ENCODE results near the gene LTF. TPM values are rescaled to one million over a fixed set of nuclear protein-coding genes. Genes with fewer than 3 reads are reported as not detected.

Gene LTF
- total RNA-seq, 1 donor: 0.72 TPM

GRCh38 chr3:46479021-46479420 is 14.3 kb upstream of the LTF start:
- no peak for DNase-seq (ENCODE audit: insufficient read length, low spot score, missing footprints)
- H3K27ac ChIP-seq (ENCODE audit: low read depth, low read length): no peak overlapping the region
- no peaks in the 10 kb centered on the region for H4K20me1 ChIP-seq (ENCODE audit: insufficient read depth, low read length)
- peaks cover 57% of the 10 kb centered on the region for H3K27me3 ChIP-seq (ENCODE audit: insufficient read depth, low read length)
- TF ChIP-seq, protein P1, sequence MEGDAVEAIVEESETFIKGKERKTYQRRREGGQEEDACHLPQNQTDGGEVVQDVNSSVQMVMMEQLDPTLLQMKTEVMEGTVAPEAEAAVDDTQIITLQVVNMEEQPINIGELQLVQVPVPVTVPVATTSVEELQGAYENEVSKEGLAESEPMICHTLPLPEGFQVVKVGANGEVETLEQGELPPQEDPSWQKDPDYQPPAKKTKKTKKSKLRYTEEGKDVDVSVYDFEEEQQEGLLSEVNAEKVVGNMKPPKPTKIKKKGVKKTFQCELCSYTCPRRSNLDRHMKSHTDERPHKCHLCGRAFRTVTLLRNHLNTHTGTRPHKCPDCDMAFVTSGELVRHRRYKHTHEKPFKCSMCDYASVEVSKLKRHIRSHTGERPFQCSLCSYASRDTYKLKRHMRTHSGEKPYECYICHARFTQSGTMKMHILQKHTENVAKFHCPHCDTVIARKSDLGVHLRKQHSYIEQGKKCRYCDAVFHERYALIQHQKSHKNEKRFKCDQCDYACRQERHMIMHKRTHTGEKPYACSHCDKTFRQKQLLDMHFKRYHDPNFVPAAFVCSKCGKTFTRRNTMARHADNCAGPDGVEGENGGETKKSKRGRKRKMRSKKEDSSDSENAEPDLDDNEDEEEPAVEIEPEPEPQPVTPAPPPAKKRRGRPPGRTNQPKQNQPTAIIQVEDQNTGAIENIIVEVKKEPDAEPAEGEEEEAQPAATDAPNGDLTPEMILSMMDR (IDR thresholded peaks at IDR 0.05; ENCODE audit: extremely low read depth, low read depth, low read length): no peak
- H3K4me1 ChIP-seq (ENCODE audit: insufficient read depth, low read length): peaks cover 7% of the 10 kb centered on the region
- H3K36me3 ChIP-seq (ENCODE audit: insufficient read depth, low read length): no peaks in the 10 kb centered on the region
- peaks cover 2% of the 10 kb centered on the region for H3K9me3 ChIP-seq (ENCODE audit: low read depth, low read length)
- no peak overlapping the region for H2AFZ ChIP-seq (ENCODE audit: low read length)
- no peak overlapping the region for H3K4me2 ChIP-seq (ENCODE audit: insufficient read depth, low read length)
- no peaks in the 10 kb centered on the region for H3K79me2 ChIP-seq (ENCODE audit: insufficient read depth, low read length)
- H3K4me3 ChIP-seq (ENCODE audit: insufficient read depth, low read length): no peak overlapping the region

GRCh38 chr3:46478341-46478740 is 13.6 kb upstream of the LTF start:
- H2AFZ ChIP-seq (ENCODE audit: low read length): no peak overlapping the region
- peaks cover 2% of the 10 kb centered on the region for H3K9me3 ChIP-seq (ENCODE audit: low read depth, low read length)
- no peaks in the 10 kb centered on the region for H3K36me3 ChIP-seq (ENCODE audit: insufficient read depth, low read length)
- H3K27me3 ChIP-seq (ENCODE audit: insufficient read depth, low read length): peaks cover 57% of the 10 kb centered on the region
- no peak for DNase-seq (ENCODE audit: insufficient read length, low spot score, missing footprints)
- H3K27ac ChIP-seq (ENCODE audit: low read depth, low read length): no peak overlapping the region
- H3K4me2 ChIP-seq (ENCODE audit: insufficient read depth, low read length): no peak overlapping the region
- H3K4me3 ChIP-seq (ENCODE audit: insufficient read depth, low read length): no peak overlapping the region
- TF ChIP-seq, protein P1 (IDR thresholded peaks at IDR 0.05; ENCODE audit: extremely low read depth, low read depth, low read length): no peak
- no peaks in the 10 kb centered on the region for H4K20me1 ChIP-seq (ENCODE audit: insufficient read depth, low read length)
- H3K4me1 ChIP-seq (ENCODE audit: insufficient read depth, low read length): peaks cover 6% of the 10 kb centered on the region
- no peaks in the 10 kb centered on the region for H3K79me2 ChIP-seq (ENCODE audit: insufficient read depth, low read length)

DNA sequence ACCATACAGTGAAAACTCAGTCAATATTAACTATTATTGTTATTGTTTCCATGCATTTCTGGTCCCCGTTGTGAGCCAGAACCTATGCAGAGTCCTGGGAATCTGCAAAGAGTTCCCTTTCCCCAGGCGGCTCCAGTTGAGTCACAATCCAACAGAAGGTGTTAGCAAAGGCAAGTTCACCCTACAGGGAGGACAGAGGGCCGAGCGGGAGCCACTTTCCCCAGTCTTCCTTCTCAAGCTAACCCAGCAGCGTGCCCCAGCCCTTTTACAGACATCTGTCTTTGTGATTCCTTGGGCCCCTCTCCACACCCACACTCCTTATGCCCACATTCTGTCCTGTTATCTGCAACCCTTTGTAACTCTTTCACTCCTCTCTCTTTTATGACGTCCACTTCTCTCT is 13.1 kb upstream of the LTF start:
- H3K4me1 ChIP-seq (ENCODE audit: insufficient read depth, low read length): no peaks in the 10 kb centered on the region
- TF ChIP-seq, protein P1 (IDR thresholded peaks at IDR 0.05; ENCODE audit: extremely low read depth, low read depth, low read length): no peak
- H3K4me3 ChIP-seq (ENCODE audit: insufficient read depth, low read length): no peak overlapping the region
- H2AFZ ChIP-seq (ENCODE audit: low read length): no peak overlapping the region
- no peaks in the 10 kb centered on the region for H4K20me1 ChIP-seq (ENCODE audit: insufficient read depth, low read length)
- H3K9me3 ChIP-seq (ENCODE audit: low read depth, low read length): peaks cover 2% of the 10 kb centered on the region
- no peaks in the 10 kb centered on the region for H3K36me3 ChIP-seq (ENCODE audit: insufficient read depth, low read length)
- no peaks in the 10 kb centered on the region for H3K79me2 ChIP-seq (ENCODE audit: insufficient read depth, low read length)
- DNase-seq (ENCODE audit: insufficient read length, low spot score, missing footprints): no peak
- no peak overlapping the region for H3K4me2 ChIP-seq (ENCODE audit: insufficient read depth, low read length)
- peaks cover 63% of the 10 kb centered on the region for H3K27me3 ChIP-seq (ENCODE audit: insufficient read depth, low read length)
- H3K27ac ChIP-seq (ENCODE audit: low read depth, low read length): no peak overlapping the region

DNA sequence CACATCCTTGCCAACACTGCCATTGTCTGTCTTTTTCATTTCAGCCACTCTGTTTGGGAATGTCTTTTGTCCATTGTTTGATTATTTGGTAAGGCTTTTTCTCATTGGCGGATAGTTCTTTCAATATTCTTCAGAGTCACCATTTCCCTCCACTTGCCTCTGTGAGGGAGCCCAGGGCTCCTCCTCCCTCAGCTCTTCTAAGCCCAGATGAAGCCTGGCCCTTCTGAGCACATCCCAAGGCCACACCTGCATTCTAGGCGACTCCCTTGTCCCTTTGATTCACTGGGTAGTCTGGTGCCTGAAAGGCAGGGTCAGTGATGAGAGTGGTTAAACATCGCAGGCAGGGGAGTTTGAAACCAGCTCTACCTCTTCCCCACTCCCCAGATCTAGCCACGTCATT is 12.4 kb upstream of the LTF start:
- Histone ChIP-seq H2AFZ (ENCODE audit: low read length) (no peak overlapping the region), H3K4me2 (ENCODE audit: insufficient read depth, low read length) (no peak overlapping the region), H4K20me1 (ENCODE audit: insufficient read depth, low read length) (no peaks in the 10 kb centered on the region), H3K27ac (ENCODE audit: low read depth, low read length) (no peak overlapping the region), H3K36me3 (ENCODE audit: insufficient read depth, low read length) (no peaks in the 10 kb centered on the region), H3K27me3 (ENCODE audit: insufficient read depth, low read length) (peaks cover 69% of the 10 kb centered on the region), H3K9me3 (ENCODE audit: low read depth, low read length) (peaks cover 2% of the 10 kb centered on the region), H3K79me2 (ENCODE audit: insufficient read depth, low read length) (no peaks in the 10 kb centered on the region), H3K4me3 (ENCODE audit: insufficient read depth, low read length) (no peak overlapping the region), H3K4me1 (ENCODE audit: insufficient read depth, low read length) (no peaks in the 10 kb centered on the region)
- DNase-seq (ENCODE audit: insufficient read length, low spot score, missing footprints): no peak
- TF ChIP-seq, protein P1 (IDR thresholded peaks at IDR 0.05; ENCODE audit: extremely low read depth, low read depth, low read length): no peak

All from osteoblast (primary cell).